Activated CD4-positive, alpha-beta memory T cell treated with anti-CD3 and anti-CD28 coated beads for 36 hours (primary cell): ENCODE results near the gene SEL1L3. TPM values are rescaled to one million over a fixed set of nuclear protein-coding genes. Genes with fewer than 3 reads are reported as not detected.

Experiments used
- CTCF ChIA-PET: fragments of 350-600 bp; sonication (Branson Sonifier 250); formaldehyde crosslinking; loops from one replicate; lab custom pipeline; 2021; ENCODE audit warnings: antibody characterized with exemption, inconsistent platforms; lab: Charles Lee
- POLR2A ChIA-PET: fragments of 350-600 bp; sonication (Branson Sonifier 250); formaldehyde crosslinking; loops from one replicate; lab custom pipeline; 2021; ENCODE audit warnings: antibody characterized with exemption; lab: Charles Lee
- DNase-seq: peaks from one replicate; pipeline ENCODE4 v3.0.0-alpha.2; 2020
- H3K27ac Mint-ChIP-seq: one replicate; pipeline ENCODE4 v1.8.0; 2021; ENCODE audit warnings: mixed read lengths
- H3K27me3 Mint-ChIP-seq: one replicate; pipeline ENCODE4 v1.8.0; 2021; ENCODE audit warnings: mixed read lengths
- H3K36me3 Mint-ChIP-seq: one replicate; pipeline ENCODE4 v1.8.0; 2021; ENCODE audit warnings: mixed read lengths
- H3K4me1 Mint-ChIP-seq: one replicate; pipeline ENCODE4 v1.8.0; 2021; ENCODE audit warnings: low read depth, mixed read lengths
- H3K4me3 Mint-ChIP-seq: one replicate; pipeline ENCODE4 v1.8.0; 2021; ENCODE audit warnings: mild to moderate bottlenecking, mixed read lengths
- H3K9me3 Mint-ChIP-seq: one replicate; pipeline ENCODE4 v1.8.0; 2021; ENCODE audit warnings: mixed read lengths
- intact Hi-C: fragments of 100-400 bp; cut with micrococcal nuclease; formaldehyde crosslinking; loops from one replicate; pipeline ENCODE4 v1.15.1; 2023
- total RNA-seq, 2 experiments: library from RNA; stranded (reverse); gene quantifications; one replicate each; pipeline ENCODE4 v1.2.3, GENCODE V29; 2021

SEL1L3 gene
- total RNA-seq, 2 experiments from 2014 or later: 67.1 to 67.7 TPM

DNA sequence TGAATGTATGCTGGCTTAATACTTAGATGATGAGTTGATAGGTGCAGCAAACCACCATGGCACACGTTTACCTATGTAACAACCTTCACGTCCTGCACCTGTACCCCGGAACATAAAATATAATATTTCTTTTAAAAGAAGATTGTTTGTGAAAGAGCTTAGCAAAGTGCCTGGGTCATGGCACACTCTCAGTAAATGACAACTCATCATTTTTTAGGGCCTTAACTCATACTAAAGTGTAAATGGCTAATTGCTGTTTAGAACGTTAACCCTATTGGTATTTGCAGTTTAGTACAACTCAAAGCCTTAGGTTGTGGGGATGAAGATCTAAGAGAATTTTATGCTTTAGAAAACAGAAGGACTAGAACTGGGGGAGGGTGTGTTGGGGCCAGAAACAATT is 67.7 kb downstream of the SEL1L3 start:
- intact Hi-C loops: no loop called here
- Mint-ChIP-seq H3K4me1 (no peaks in the 10 kb centered on the region), H3K4me3 (no peak overlapping the region), H3K27ac (no peak overlapping the region), H3K36me3 (peaks cover 55% of the 10 kb centered on the region), H3K9me3 (no peaks in the 10 kb centered on the region), H3K27me3 (no peaks in the 10 kb centered on the region)
- ChIA-PET CTCF (no interaction called here), POLR2A (no interaction called here)
- DNase-seq: no peak

DNA sequence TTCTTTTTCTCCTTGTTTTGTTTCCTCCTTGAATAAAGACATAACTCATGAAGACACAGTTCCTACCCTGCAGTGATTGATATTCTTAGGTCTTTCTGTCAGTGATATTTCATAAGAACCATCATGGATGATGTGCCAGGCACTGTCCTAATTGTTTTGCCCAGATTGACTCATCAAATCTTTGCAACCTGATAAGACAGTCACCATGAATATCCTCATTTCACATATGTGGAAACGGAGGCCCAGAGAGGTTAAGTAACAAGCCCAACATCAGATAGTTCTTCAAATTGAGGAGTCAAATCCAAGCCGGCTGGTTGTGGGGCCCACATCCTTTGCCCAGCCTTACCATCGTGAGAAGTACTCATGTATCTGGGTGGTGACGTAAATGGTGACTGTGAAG is 69.9 kb downstream of the SEL1L3 start:
- Mint-ChIP-seq H3K27me3 (no peaks in the 10 kb centered on the region), H3K9me3 (no peaks in the 10 kb centered on the region), H3K36me3 (peaks cover 57% of the 10 kb centered on the region), H3K4me3 (no peak overlapping the region), H3K27ac (no peak overlapping the region), H3K4me1 (no peaks in the 10 kb centered on the region)
- DNase-seq: no peak
- CTCF ChIA-PET: interaction anchor here (0.9 to 1.3 kb wide), 3 partner anchors 17 to 353 kb away, joined by 3 to 4 read pairs (median 3); no protein-coding TSS in a partner anchor
- POLR2A ChIA-PET: no interaction called here
- intact Hi-C loops: no loop called here

DNA sequence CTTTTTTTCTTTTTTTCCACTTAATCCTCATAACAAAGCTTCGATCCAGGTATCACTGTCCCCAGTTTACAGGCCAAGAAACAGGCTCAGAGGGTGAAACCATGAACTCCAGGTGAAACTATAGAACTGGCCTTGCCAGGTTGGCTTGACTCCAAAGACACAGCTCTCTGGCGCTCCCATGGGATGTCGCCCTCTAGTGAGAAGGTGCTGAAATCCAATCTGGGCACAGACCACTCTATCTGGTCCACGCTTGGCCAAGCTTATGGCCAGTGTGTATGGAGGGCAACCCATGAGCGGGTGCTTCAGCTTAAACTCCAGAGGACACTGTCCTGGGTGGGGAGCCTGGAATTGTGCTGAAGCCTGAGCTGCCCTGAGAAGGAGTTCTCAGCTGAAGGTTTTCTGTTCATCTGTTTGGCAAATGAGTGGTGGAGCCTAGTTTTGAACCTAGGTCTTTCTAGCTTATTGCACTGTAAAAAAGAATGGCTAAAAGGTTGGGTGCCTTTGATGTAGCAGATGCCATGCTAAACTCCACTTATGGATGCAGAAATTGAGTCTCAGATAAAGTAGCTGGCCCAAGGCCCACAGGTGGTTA is 70.5 kb downstream of the SEL1L3 start:
- Mint-ChIP-seq H3K36me3 (peaks cover 55% of the 10 kb centered on the region), H3K4me1 (no peaks in the 10 kb centered on the region), H3K27me3 (no peaks in the 10 kb centered on the region), H3K9me3 (no peaks in the 10 kb centered on the region), H3K27ac (no peak overlapping the region), H3K4me3 (no peak overlapping the region)
- intact Hi-C loops: no loop called here
- peak; percentile 18 for DNase-seq
- ChIA-PET CTCF (interaction anchor here (0.9 to 1.3 kb wide), 3 partner anchors 16 to 353 kb away, joined by 3 to 4 read pairs (median 3); no protein-coding TSS in a partner anchor), POLR2A (no interaction called here)

GRCh38 chr4:25790024-25790423 is 72.8 kb downstream of the SEL1L3 start:
- CTCF ChIA-PET: no interaction called here
- intact Hi-C loops: no loop called here
- POLR2A ChIA-PET: no interaction called here
- Mint-ChIP-seq H3K27me3 (no peaks in the 10 kb centered on the region), H3K4me3 (no peak overlapping the region), H3K9me3 (no peaks in the 10 kb centered on the region), H3K4me1 (no peaks in the 10 kb centered on the region), H3K36me3 (peaks cover 51% of the 10 kb centered on the region), H3K27ac (no peak overlapping the region)
- no peak for DNase-seq

DNA sequence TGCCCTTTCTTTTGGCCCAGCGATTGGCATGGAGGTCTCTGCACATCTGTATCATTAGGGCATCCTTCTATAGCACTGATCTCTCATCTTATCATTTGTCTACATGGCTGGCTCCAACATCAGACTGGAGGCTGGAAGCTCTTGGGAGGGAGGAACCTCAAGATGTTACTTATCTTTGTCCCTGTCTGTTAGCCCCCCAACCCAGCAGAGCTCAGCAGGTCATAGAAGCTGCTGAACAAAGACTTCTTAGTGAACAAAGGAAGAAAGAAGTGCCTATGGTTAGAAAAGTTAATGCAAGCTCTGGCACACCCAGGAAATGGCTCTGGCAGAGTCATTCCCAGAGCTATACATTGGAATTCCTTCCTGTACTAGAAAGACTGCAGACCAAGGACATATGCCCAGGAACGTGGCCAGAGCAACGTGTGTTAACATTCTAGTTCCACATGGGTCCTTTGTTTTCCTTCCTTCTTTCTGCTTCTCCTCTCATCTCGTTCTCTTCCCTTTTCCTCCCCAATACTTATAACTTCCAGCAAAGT is 74.0 kb downstream of the SEL1L3 start:
- no peak overlapping the region for H3K4me3 Mint-ChIP-seq
- ChIA-PET POLR2A (no interaction called here), CTCF (no interaction called here)
- peaks cover 56% of the 10 kb centered on the region for H3K36me3 Mint-ChIP-seq
- intact Hi-C loops: no loop called here
- no peak overlapping the region for H3K27ac Mint-ChIP-seq
- no peak for DNase-seq
- H3K9me3 Mint-ChIP-seq: no peaks in the 10 kb centered on the region
- H3K27me3 Mint-ChIP-seq: no peaks in the 10 kb centered on the region
- peaks cover 10% of the 10 kb centered on the region for H3K4me1 Mint-ChIP-seq

DNA sequence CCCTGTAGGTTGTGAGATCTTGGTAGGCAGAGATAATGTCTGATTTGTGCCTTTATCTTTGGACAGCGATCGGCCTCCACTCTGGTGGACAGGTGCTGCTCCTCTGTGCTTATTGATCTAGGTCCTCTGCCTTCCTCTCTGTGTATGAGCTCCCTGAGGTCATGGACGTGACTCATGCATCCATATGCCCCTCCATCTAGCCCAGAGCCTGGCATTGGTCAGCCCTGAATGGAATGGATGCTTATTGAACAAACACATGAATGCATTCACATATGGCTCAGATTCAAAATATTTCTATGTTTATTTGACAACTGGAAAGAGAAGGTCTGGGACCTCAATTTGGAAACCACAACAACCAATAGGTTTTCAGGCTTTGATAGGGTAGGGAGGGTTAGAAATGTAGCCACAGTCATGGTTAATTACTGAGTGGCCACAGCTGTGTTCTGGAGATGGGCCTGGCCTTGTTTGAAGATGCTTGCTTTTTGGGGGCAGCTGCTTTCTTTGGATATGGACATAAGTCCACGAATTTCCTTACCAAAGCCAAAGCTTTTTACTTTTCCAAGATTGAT is 76.2 kb downstream of the SEL1L3 start:
- ChIA-PET POLR2A (no interaction called here), CTCF (no interaction called here)
- no peaks in the 10 kb centered on the region for H3K27me3 Mint-ChIP-seq
- intact Hi-C loops: no loop called here
- no peak overlapping the region for H3K27ac Mint-ChIP-seq
- DNase-seq: no peak
- H3K4me1 Mint-ChIP-seq: peaks cover 10% of the 10 kb centered on the region
- peaks cover 55% of the 10 kb centered on the region for H3K36me3 Mint-ChIP-seq
- H3K9me3 Mint-ChIP-seq: no peaks in the 10 kb centered on the region
- H3K4me3 Mint-ChIP-seq: no peak overlapping the region

DNA sequence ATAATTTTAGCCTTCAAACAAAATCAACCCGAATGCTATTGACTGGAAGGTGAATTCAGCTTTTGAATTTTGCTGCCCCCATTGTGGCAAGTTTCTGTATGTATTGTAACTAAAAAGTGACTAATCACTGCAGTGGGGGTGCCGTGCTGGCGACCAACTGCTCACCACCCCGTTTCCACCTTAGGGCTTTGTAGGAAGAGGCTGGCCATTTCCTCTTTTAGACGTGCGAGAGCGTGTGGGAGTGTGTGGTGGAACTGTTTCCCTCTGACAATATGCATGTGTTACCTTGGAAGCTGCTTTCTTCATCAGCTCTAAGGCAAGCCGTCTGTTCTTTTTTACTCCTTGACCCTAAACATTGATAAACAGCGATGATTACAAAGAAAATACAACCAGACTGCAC is 78.8 kb downstream of the SEL1L3 start:
- intact Hi-C loops: no loop called here
- no peak overlapping the region for H3K4me3 Mint-ChIP-seq
- H3K9me3 Mint-ChIP-seq: no peaks in the 10 kb centered on the region
- H3K27me3 Mint-ChIP-seq: no peaks in the 10 kb centered on the region
- ChIA-PET CTCF (no interaction called here), POLR2A (no interaction called here)
- H3K27ac Mint-ChIP-seq: no peak overlapping the region
- peaks cover 10% of the 10 kb centered on the region for H3K4me1 Mint-ChIP-seq
- DNase-seq: peak; percentile 24
- peaks cover 62% of the 10 kb centered on the region for H3K36me3 Mint-ChIP-seq

GRCh38 chr4:25783126-25783525 is 79.7 kb downstream of the SEL1L3 start:
- DNase-seq: no peak
- no peaks in the 10 kb centered on the region for H3K9me3 Mint-ChIP-seq
- H3K36me3 Mint-ChIP-seq: peaks cover 63% of the 10 kb centered on the region
- intact Hi-C loops: no loop called here
- no peaks in the 10 kb centered on the region for H3K27me3 Mint-ChIP-seq
- CTCF ChIA-PET: no interaction called here
- H3K27ac Mint-ChIP-seq: no peak overlapping the region
- H3K4me1 Mint-ChIP-seq: peaks cover 10% of the 10 kb centered on the region
- H3K4me3 Mint-ChIP-seq: no peak overlapping the region
- POLR2A ChIA-PET: no interaction called here

GRCh38 chr4:25782482-25782881 is 80.3 kb downstream of the SEL1L3 start:
- Mint-ChIP-seq H3K4me1 (peaks cover 10% of the 10 kb centered on the region), H3K9me3 (peaks cover 2% of the 10 kb centered on the region), H3K36me3 (peaks cover 62% of the 10 kb centered on the region), H3K4me3 (no peak overlapping the region), H3K27ac (no peak overlapping the region), H3K27me3 (no peaks in the 10 kb centered on the region)
- ChIA-PET CTCF (no interaction called here), POLR2A (no interaction called here)
- DNase-seq: no peak
- intact Hi-C loops: no loop called here

DNA sequence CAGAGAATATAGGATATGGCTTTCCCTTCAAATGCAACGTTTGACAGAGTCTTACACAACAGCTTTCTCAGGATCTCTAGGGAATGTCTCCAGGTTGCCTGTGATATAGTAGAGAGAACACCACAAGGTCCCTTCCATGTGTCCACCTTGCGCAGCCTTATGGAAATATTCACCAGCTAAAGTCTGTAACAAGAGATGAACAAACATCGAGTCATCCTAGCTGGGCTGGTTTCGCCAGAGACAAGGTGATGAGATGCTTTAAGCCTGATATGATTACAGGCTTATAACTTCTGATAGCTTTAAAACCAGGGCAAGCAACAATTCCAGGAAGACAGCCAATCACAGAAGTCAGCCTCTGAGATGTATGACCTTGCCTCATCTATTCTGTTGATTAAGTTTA is 83.8 kb downstream of the SEL1L3 start:
- H3K36me3 Mint-ChIP-seq: peaks cover 64% of the 10 kb centered on the region
- ChIA-PET CTCF (no interaction called here), POLR2A (no interaction called here)
- no peak overlapping the region for H3K27ac Mint-ChIP-seq
- DNase-seq: no peak
- H3K4me3 Mint-ChIP-seq: no peak overlapping the region
- intact Hi-C loops: no loop called here
- H3K4me1 Mint-ChIP-seq: peaks cover 5% of the 10 kb centered on the region
- H3K27me3 Mint-ChIP-seq: no peaks in the 10 kb centered on the region
- peaks cover 2% of the 10 kb centered on the region for H3K9me3 Mint-ChIP-seq

DNA sequence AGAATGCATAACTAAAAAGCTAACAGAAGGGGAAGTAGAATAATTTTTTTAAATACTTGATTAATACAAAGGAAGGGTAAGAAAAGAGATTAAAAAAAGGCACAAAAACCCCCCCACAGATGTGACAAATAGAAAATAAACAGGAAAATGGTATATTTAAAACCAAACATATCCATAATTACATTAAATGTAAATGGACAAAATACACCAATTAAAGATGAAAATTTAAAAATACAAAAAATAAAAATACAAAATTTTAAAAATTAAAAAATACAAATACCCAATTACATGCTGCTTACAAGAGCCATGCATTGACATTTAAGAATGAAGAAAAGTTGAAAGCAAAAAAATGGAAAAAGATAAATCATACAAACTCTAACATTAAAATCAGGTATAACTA is 86.0 kb downstream of the SEL1L3 start:
- POLR2A ChIA-PET: interaction anchor here (0.6 kb wide), 1 partner anchor 353 kb away, joined by 3 read pairs; no protein-coding TSS in a partner anchor
- DNase-seq: no peak
- CTCF ChIA-PET: interaction anchor here (1.1 kb wide), 1 partner anchor 9 kb away, joined by 5 read pairs; no protein-coding TSS in a partner anchor

GRCh38 chr4:25775166-25775565 is 87.6 kb downstream of the SEL1L3 start:
- H3K9me3 Mint-ChIP-seq: peaks cover 2% of the 10 kb centered on the region
- no peak overlapping the region for H3K4me3 Mint-ChIP-seq
- DNase-seq: no peak
- CTCF ChIA-PET: interaction anchor here (1.0 kb wide), 1 partner anchor 17 kb away, joined by 3 read pairs; no protein-coding TSS in a partner anchor
- POLR2A ChIA-PET: no interaction called here
- peaks cover 2% of the 10 kb centered on the region for H3K4me1 Mint-ChIP-seq
- H3K36me3 Mint-ChIP-seq: peaks cover 47% of the 10 kb centered on the region
- H3K27me3 Mint-ChIP-seq: no peaks in the 10 kb centered on the region
- intact Hi-C loops: no loop called here
- no peak overlapping the region for H3K27ac Mint-ChIP-seq

More for the DNA sequence above, 86.0 kb downstream of the SEL1L3 start:
- intact Hi-C loops: no loop called here
- Mint-ChIP-seq H3K27me3 (no peaks in the 10 kb centered on the region), H3K9me3 (peaks cover 2% of the 10 kb centered on the region), H3K27ac (no peak overlapping the region), H3K36me3 (peaks cover 51% of the 10 kb centered on the region), H3K4me1 (peaks cover 2% of the 10 kb centered on the region), H3K4me3 (no peak overlapping the region)
